HEK293 (cell line): ENCODE data around the gene PNLIPRP1.

Source experiments
- CTCF ChIA-PET: fragments of 350-600 bp; formaldehyde crosslinking; extraction: SDS; loops from one replicate; lab custom pipeline; 2021; ENCODE audit warnings: antibody characterized with exemption; lab: Yijun Ruan, JAX
- POLR2A ChIA-PET: fragments of 300-600 bp; formaldehyde crosslinking; extraction: SDS; loops from one replicate; lab custom pipeline; 2020; ENCODE audit warnings: antibody characterized with exemption, inconsistent platforms; lab: Yijun Ruan, JAX
- H3K27ac ChIP-seq: fragments of 200-500 bp; sonication (Bioruptor generic); 2 replicates; pipeline ENCODE4 v1.5.1; 2014; ENCODE audit warnings: low read depth, low read length, control low read depth, inconsistent platforms; ENCODE audit errors: extremely low read depth
- H3K36me3 ChIP-seq, 2 experiments: fragments of 200-500 bp in 1 of 2; sonication (Bioruptor generic) in 1 of 2; 1 replicate in 1 of 2; 2 replicates in 1 of 2; pipeline ENCODE4 v1.5.1; 2014 to 2017; ENCODE audit warnings: inconsistent platforms in 2 of 2, low read length in 2 of 2; ENCODE audit not compliant: control insufficient read depth in 2 of 2, insufficient read depth in 1 of 2
- H3K4me1 ChIP-seq: fragments of 200-500 bp; sonication (Bioruptor generic); 2 replicates; pipeline ENCODE4 v1.5.1; 2014; ENCODE audit warnings: mild to moderate bottlenecking, low read length, inconsistent platforms; ENCODE audit not compliant: control insufficient read depth, insufficient read depth
- H3K4me3 ChIP-seq: 2 replicates; pipeline ENCODE4 v1.5.1; 2011; ENCODE audit warnings: low read depth, mild to moderate bottlenecking, control low read depth, low read length, moderate library complexity
- H3K9me3 ChIP-seq: fragments of 200-500 bp; sonication (Bioruptor generic); 2 replicates; pipeline ENCODE4 v1.5.1; 2014; ENCODE audit warnings: low read depth, low read length, inconsistent platforms; ENCODE audit not compliant: control insufficient read depth, insufficient read depth
- GLI2 ChIP-seq: fragments of 450-650 bp; formaldehyde crosslinking; IDR thresholded peaks from 2 replicates; pipeline ENCODE4; 2017; ENCODE audit warnings: missing biosample characterization, missing genetic modification characterization, low read depth, borderline replicate concordance
- HOXA7 ChIP-seq: sonication (generic); formaldehyde crosslinking; IDR thresholded peaks from 2 replicates; pipeline ENCODE4 v1.8.1; 2022; ENCODE audit warnings: missing genetic modification reagents, borderline replicate concordance
- OSR2 ChIP-seq: fragments of 450-650 bp; formaldehyde crosslinking; IDR thresholded peaks from 2 replicates; pipeline ENCODE4 v1.5.1; 2016; ENCODE audit warnings: missing biosample characterization, missing genetic modification characterization
- YY1 ChIP-seq: fragments of 450-650 bp; formaldehyde crosslinking; IDR thresholded peaks from 2 replicates; pipeline ENCODE4 v1.5.1; 2018; ENCODE audit warnings: missing biosample characterization, missing genetic modification characterization
- ZFHX2 ChIP-seq: fragments of 450-650 bp; formaldehyde crosslinking; conservative IDR thresholded peaks from 2 replicates; pipeline ENCODE4 v1.5.1; 2016; ENCODE audit warnings: missing biosample characterization, missing genetic modification characterization
- ZFP3 ChIP-seq: fragments of 450-650 bp; formaldehyde crosslinking; IDR thresholded peaks from 2 replicates; pipeline ENCODE4 v1.5.1; 2016; ENCODE audit warnings: low read depth, missing biosample characterization, missing genetic modification characterization
- ZFP37 ChIP-seq: fragments of 450-650 bp; formaldehyde crosslinking; IDR thresholded peaks from 2 replicates; pipeline ENCODE4 v1.5.1; 2016; ENCODE audit warnings: missing biosample characterization, missing genetic modification characterization
- ZNF10 ChIP-seq: fragments of 450-650 bp; formaldehyde crosslinking; IDR thresholded peaks from 2 replicates; pipeline ENCODE4 v1.5.1; 2017; ENCODE audit warnings: missing biosample characterization, missing genetic modification characterization
- ZNF114 ChIP-seq: fragments of 450-650 bp; formaldehyde crosslinking; IDR thresholded peaks from 2 replicates; pipeline ENCODE4 v1.5.0; 2017; ENCODE audit warnings: missing biosample characterization, missing genetic modification characterization
- ZNF132 ChIP-seq: fragments of 450-650 bp; formaldehyde crosslinking; IDR thresholded peaks from 2 replicates; pipeline ENCODE4 v1.5.1; 2017; ENCODE audit warnings: missing biosample characterization, missing genetic modification characterization, borderline replicate concordance
- ZNF146 ChIP-seq: fragments of 450-650 bp; formaldehyde crosslinking; IDR thresholded peaks from 2 replicates; pipeline ENCODE4 v1.5.1; 2016; ENCODE audit warnings: missing biosample characterization, missing genetic modification characterization
- ZNF184 ChIP-seq: fragments of 450-650 bp; IDR thresholded peaks from 2 replicates; pipeline ENCODE4 v1.5.1; 2018; ENCODE audit warnings: missing biosample characterization, mild to moderate bottlenecking, missing genetic modification characterization
- ZNF24 ChIP-seq: fragments of 450-650 bp; formaldehyde crosslinking; IDR thresholded peaks from 2 replicates; pipeline ENCODE4 v1.5.1; 2016; ENCODE audit warnings: missing biosample characterization, missing genetic modification characterization
- ZNF548 ChIP-seq: fragments of 450-650 bp; formaldehyde crosslinking; IDR thresholded peaks from 2 replicates; pipeline ENCODE4 v1.5.1; 2016; ENCODE audit warnings: missing biosample characterization, missing genetic modification characterization
- ZNF830 ChIP-seq: fragments of 450-650 bp; IDR thresholded peaks from 2 replicates; pipeline ENCODE4 v1.5.0; 2018; ENCODE audit warnings: missing biosample characterization, missing genetic modification characterization, low read depth, mild to moderate bottlenecking, moderate library complexity
- TF ChIP-seq, protein P1 (sequence below): fragments of 450-650 bp; formaldehyde crosslinking; IDR thresholded peaks from 2 replicates; pipeline ENCODE4 v1.5.1; 2016; ENCODE audit warnings: missing biosample characterization, missing genetic modification characterization
- TF ChIP-seq, protein P2 (sequence below): fragments of 450-650 bp; IDR thresholded peaks from 2 replicates; pipeline ENCODE4 v1.5.1; 2018; ENCODE audit warnings: missing biosample characterization, mild to moderate bottlenecking, missing genetic modification characterization
- TF ChIP-seq, protein P3 (sequence below): fragments of 450-650 bp; formaldehyde crosslinking; IDR thresholded peaks from 2 replicates; pipeline ENCODE4 v1.5.1; 2016; ENCODE audit warnings: missing biosample characterization, missing genetic modification characterization
- TF ChIP-seq, protein P4 (sequence below): fragments of 450-650 bp; formaldehyde crosslinking; IDR thresholded peaks from 2 replicates; pipeline ENCODE4 v1.5.1; 2016; ENCODE audit warnings: missing biosample characterization, missing genetic modification characterization

The PNLIPRP1 gene

DNA sequence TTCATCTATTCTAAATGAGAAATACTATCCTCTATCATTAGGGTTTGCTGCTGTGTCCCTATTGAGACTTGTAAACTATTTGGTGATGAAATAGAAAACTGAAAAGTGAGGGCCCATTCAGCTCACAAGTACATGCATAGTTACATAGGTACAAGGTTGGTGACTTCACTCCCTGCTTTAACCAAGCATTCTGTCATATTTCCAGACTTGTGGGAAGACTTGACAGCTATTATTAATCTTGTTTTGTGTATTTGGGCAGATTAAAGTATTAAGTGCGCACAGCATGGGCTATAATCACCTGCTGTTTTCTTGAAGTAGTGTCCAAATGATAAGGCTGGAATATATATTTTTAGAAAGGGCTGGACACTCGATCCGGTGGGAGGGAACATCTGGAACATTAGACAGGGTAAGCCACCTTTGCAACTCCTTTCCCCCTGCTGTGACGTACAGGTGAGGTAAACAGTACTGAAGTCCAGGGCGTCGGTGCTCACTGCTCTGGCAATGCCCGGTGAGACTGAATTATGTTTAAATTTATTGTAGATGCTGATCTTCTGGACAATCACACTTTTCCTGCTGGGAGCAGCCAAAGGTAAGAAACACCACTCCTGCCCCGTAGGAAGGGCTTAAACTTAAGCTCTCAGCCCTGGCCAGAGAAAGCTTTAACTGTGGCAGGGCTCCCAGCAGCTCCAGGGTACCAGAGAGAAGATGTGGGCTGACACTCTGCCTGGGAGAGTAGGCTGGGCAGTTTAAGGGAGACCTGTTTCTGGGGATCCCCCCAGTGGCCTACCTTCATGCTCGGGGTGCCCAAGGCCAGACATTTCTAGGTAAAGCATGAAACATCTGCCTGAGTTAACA, at the start of gene PNLIPRP1:
Gene PNLIPRP1, plus strand, starts transcription at position 370 of the 855 bp plus-strand sequence. Its CDS starts 171 bp downstream, at position 541.
- H3K4me1 ChIP-seq, result peaks cover 9% of the 10 kb centered on the region
- H3K36me3 ChIP-seq, result no peaks in the 10 kb centered on the region
- H3K9me3 ChIP-seq, result no peaks in the 10 kb centered on the region
- TF ChIP-seq, protein P1, sequence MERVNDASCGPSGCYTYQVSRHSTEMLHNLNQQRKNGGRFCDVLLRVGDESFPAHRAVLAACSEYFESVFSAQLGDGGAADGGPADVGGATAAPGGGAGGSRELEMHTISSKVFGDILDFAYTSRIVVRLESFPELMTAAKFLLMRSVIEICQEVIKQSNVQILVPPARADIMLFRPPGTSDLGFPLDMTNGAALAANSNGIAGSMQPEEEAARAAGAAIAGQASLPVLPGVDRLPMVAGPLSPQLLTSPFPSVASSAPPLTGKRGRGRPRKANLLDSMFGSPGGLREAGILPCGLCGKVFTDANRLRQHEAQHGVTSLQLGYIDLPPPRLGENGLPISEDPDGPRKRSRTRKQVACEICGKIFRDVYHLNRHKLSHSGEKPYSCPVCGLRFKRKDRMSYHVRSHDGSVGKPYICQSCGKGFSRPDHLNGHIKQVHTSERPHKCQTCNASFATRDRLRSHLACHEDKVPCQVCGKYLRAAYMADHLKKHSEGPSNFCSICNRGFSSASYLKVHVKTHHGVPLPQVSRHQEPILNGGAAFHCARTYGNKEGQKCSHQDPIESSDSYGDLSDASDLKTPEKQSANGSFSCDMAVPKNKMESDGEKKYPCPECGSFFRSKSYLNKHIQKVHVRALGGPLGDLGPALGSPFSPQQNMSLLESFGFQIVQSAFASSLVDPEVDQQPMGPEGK (tag by site-specific recombination), result no peak
- TF ChIP-seq ZFP3 (tag by site-specific recombination), result no peak
- no peak for TF ChIP-seq ZNF10 (tag by site-specific recombination)
- TF ChIP-seq, protein P2, sequence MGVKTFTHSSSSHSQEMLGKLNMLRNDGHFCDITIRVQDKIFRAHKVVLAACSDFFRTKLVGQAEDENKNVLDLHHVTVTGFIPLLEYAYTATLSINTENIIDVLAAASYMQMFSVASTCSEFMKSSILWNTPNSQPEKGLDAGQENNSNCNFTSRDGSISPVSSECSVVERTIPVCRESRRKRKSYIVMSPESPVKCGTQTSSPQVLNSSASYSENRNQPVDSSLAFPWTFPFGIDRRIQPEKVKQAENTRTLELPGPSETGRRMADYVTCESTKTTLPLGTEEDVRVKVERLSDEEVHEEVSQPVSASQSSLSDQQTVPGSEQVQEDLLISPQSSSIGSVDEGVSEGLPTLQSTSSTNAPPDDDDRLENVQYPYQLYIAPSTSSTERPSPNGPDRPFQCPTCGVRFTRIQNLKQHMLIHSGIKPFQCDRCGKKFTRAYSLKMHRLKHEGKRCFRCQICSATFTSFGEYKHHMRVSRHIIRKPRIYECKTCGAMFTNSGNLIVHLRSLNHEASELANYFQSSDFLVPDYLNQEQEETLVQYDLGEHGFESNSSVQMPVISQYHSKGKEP (tag by site-specific recombination), result no peak
- no peak for TF ChIP-seq GLI2 (tag by site-specific recombination)
- TF ChIP-seq ZNF830, result no peak
- TF ChIP-seq ZNF132 (tag by site-specific recombination), result no peak
- TF ChIP-seq ZNF146 (tag by site-specific recombination), result no peak
- TF ChIP-seq, protein P3, sequence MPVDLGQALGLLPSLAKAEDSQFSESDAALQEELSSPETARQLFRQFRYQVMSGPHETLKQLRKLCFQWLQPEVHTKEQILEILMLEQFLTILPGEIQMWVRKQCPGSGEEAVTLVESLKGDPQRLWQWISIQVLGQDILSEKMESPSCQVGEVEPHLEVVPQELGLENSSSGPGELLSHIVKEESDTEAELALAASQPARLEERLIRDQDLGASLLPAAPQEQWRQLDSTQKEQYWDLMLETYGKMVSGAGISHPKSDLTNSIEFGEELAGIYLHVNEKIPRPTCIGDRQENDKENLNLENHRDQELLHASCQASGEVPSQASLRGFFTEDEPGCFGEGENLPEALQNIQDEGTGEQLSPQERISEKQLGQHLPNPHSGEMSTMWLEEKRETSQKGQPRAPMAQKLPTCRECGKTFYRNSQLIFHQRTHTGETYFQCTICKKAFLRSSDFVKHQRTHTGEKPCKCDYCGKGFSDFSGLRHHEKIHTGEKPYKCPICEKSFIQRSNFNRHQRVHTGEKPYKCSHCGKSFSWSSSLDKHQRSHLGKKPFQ (tag by site-specific recombination), result no peak
- TF ChIP-seq, protein P4, sequence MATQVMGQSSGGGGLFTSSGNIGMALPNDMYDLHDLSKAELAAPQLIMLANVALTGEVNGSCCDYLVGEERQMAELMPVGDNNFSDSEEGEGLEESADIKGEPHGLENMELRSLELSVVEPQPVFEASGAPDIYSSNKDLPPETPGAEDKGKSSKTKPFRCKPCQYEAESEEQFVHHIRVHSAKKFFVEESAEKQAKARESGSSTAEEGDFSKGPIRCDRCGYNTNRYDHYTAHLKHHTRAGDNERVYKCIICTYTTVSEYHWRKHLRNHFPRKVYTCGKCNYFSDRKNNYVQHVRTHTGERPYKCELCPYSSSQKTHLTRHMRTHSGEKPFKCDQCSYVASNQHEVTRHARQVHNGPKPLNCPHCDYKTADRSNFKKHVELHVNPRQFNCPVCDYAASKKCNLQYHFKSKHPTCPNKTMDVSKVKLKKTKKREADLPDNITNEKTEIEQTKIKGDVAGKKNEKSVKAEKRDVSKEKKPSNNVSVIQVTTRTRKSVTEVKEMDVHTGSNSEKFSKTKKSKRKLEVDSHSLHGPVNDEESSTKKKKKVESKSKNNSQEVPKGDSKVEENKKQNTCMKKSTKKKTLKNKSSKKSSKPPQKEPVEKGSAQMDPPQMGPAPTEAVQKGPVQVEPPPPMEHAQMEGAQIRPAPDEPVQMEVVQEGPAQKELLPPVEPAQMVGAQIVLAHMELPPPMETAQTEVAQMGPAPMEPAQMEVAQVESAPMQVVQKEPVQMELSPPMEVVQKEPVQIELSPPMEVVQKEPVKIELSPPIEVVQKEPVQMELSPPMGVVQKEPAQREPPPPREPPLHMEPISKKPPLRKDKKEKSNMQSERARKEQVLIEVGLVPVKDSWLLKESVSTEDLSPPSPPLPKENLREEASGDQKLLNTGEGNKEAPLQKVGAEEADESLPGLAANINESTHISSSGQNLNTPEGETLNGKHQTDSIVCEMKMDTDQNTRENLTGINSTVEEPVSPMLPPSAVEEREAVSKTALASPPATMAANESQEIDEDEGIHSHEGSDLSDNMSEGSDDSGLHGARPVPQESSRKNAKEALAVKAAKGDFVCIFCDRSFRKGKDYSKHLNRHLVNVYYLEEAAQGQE, result no peak
- TF ChIP-seq ZNF114 (tag by site-specific recombination), result no peak
- no peak for TF ChIP-seq ZNF184
- TF ChIP-seq ZFHX2 (tag by site-specific recombination), result no peak
- peak within 1 kb of the TSS; percentile 24; the same call in 1 of the 2 replicates for H3K27ac ChIP-seq
- CTCF ChIA-PET, result no interaction called here
- H3K4me3 ChIP-seq, result no peak within 1 kb of the TSS
- POLR2A ChIA-PET, result no interaction called here

DNA sequence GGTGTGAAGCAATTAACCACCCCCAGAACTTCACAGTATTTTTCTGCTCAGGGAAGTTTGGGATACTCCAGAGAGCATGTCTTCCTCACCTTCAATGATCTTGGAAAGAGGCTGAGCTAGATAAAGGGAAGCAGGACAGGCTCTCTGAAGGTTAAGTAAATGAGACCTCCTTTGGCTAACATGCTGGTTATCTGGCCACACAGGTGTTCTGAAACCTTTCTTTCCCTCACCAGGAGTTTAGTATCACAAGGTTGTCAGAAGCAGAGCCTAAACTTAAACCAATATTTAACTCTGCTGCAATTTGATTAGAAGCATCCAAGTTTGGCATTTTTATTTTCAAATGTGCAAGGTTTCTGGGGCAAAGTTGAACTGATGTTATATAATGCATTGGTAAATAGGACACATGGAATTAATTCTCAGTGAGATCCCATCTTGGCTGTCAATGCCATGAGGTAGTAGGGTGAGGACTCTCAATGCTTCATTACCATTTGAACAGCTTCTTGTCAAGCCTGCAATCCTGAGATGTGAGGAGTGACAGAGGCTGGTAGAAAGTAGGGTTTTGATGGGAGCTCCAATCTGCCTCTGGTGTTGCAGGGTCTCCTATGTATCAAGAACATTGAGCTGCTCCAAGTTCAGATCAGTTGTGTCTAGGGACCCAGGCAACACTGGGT, 48.6 kb upstream of the PNLIPRP1 start:
- Histone ChIP-seq H3K36me3 (no peaks in the 10 kb centered on the region), H3K4me1 (no peaks in the 10 kb centered on the region), H3K4me3 (no peak overlapping the region), H3K9me3 (no peaks in the 10 kb centered on the region), H3K27ac (no peak overlapping the region)
- ChIA-PET CTCF (no interaction called here), POLR2A (interaction anchor here (0.6 kb wide), 1 partner anchor 1235 kb away, joined by 3 read pairs; no protein-coding TSS in a partner anchor)
- no peak for TF ChIP-seq ZFP37 (tag by site-specific recombination)
- no peak for TF ChIP-seq YY1 (tag by site-specific recombination)
- TF ChIP-seq HOXA7, result no peak
- TF ChIP-seq, protein P1 (tag by site-specific recombination), result no peak
- TF ChIP-seq ZNF24 (tag by site-specific recombination), result no peak
- no peak for TF ChIP-seq OSR2
- no peak for TF ChIP-seq ZNF184
- no peak for TF ChIP-seq ZNF548
